Activated CD4-positive, alpha-beta T cell treated with anti-CD3 and anti-CD28 coated beads, Interleukin-2, amount 10 ng/mL, durations not matched to agents 7 days and 5 days (primary cell): ENCODE data around the gene AGAP5. TPM values are rescaled to one million over a fixed set of nuclear protein-coding genes. Genes with fewer than 3 reads are reported as not detected.
A peak's percentile ranks its signal among the peaks of the same experiment; 100 is the strongest.

Source experiments
- CTCF ChIA-PET: fragments of 350-600 bp; sonication (Branson Sonifier 250); formaldehyde crosslinking; loops from one replicate; lab custom pipeline; 2021; ENCODE audit warnings: antibody characterized with exemption; lab: Charles Lee
- POLR2A ChIA-PET: fragments of 350-600 bp; sonication (Branson Sonifier 250); formaldehyde crosslinking; loops from one replicate; lab custom pipeline; 2021; ENCODE audit warnings: antibody characterized with exemption; lab: Charles Lee
- DNase-seq: peaks from one replicate; pipeline ENCODE4 v3.0.0-alpha.2; 2020
- H3K27ac Mint-ChIP-seq: one replicate; pipeline ENCODE4 v1.8.0; 2021; ENCODE audit warnings: mild to moderate bottlenecking, moderate library complexity, mixed read lengths
- H3K27me3 Mint-ChIP-seq: one replicate; pipeline ENCODE4 v1.8.0; 2021; ENCODE audit warnings: mixed read lengths
- H3K36me3 Mint-ChIP-seq: one replicate; pipeline ENCODE4 v1.8.0; 2021; ENCODE audit warnings: low read depth, mixed read lengths
- H3K4me1 Mint-ChIP-seq: one replicate; pipeline ENCODE4 v1.8.0; 2021; ENCODE audit warnings: mixed read lengths
- H3K4me3 Mint-ChIP-seq: one replicate; pipeline ENCODE4 v1.8.0; 2021; ENCODE audit warnings: mild to moderate bottlenecking, moderate library complexity, mixed read lengths
- H3K9me3 Mint-ChIP-seq: one replicate; pipeline ENCODE4 v1.8.0; 2021; ENCODE audit warnings: mixed read lengths
- total RNA-seq, 2 experiments: library from RNA; stranded (reverse); gene quantifications; one replicate each; pipeline ENCODE4 v1.2.3, GENCODE V29; 2021

AGAP5 gene
- total RNA-seq, 2 experiments from 2014 or later, result 8.9 to 10.2 TPM

DNA sequence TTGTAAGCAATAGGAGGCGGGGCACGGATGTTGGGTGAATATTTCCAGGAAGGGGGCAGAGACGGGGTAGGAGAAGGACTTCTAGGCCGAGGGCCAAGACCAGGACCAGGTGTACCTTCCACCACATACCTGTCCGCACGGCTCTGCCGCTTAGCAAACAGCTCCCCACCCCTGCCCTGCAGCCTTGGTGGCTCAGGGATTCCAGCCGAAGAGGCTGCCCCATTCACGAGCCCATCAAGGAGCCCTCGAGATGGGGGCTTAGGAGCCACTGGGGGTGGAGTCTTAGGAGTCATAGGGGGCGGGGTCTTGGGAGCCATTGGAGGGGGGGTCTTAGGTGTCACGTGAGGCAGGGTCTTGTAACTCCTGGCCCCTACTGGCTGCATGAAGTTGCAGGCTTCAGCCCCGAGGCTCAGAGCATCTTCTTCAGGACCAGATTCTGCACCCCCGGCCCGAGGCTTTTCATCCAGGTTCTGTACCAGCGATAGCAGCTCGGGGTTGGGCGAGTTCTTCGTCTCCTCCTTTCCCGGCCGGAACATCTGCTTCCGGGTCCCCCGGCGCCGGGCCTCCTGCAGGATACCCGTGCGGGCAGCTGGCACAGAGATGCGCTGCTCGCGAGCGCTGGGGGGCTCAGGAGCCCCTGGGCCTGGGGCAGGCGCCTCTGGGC, 50.6 kb downstream of the AGAP5 start:
- no peaks in the 10 kb centered on the region for H3K36me3 Mint-ChIP-seq
- no peak overlapping the region for H3K27ac Mint-ChIP-seq
- H3K4me3 Mint-ChIP-seq, result peak overlapping the region; percentile 57
- ChIA-PET CTCF (interaction anchor here (0.6 to 1.5 kb wide), 3 partner anchors 11 to 988 kb away, joined by 3 read pairs; no protein-coding TSS in a partner anchor), POLR2A (interaction anchor here (0.6 kb wide), 1 partner anchor 1366 kb away, joined by 3 read pairs; no protein-coding TSS in a partner anchor)
- H3K27me3 Mint-ChIP-seq, result peaks cover 3% of the 10 kb centered on the region
- DNase-seq, result peak; percentile 21
- peaks cover 22% of the 10 kb centered on the region for H3K4me1 Mint-ChIP-seq
- H3K9me3 Mint-ChIP-seq, result no peaks in the 10 kb centered on the region

- CTCF ChIA-PET, result no interaction called here
- no peak overlapping the region for H3K4me3 Mint-ChIP-seq
- H3K27ac Mint-ChIP-seq, result no peak overlapping the region
- peaks cover 22% of the 10 kb centered on the region for H3K4me1 Mint-ChIP-seq
- no peak for DNase-seq
- H3K36me3 Mint-ChIP-seq, result no peaks in the 10 kb centered on the region
- POLR2A ChIA-PET, result no interaction called here
- no peaks in the 10 kb centered on the region for H3K9me3 Mint-ChIP-seq
- H3K27me3 Mint-ChIP-seq, result peaks cover 3% of the 10 kb centered on the region
These were observed 51.3 kb downstream of the AGAP5 start for GRCh38 chr10:73646598-73647041.

DNA sequence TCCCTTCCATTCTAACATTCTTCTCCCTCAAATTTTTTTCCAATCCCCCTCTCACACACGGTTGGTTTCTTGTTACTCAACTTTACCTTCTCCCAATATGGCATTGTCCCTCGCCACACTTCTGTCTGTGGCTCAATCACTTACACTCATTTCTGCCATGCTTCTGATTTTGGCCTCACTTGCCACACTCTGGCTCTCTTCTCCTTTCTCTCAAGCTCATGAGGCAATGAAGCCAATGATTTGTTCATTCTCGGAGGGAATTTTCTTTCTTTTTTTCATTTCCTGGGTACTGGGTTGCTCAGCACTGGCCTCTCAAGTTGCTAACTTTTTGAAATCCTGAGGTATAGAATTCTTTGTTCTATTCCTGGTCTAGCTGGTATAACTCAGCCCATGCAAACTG, 52.7 kb downstream of the AGAP5 start:
- Mint-ChIP-seq H3K9me3 (no peaks in the 10 kb centered on the region), H3K27me3 (peaks cover 3% of the 10 kb centered on the region), H3K36me3 (no peaks in the 10 kb centered on the region), H3K4me3 (no peak overlapping the region), H3K4me1 (peaks cover 22% of the 10 kb centered on the region), H3K27ac (no peak overlapping the region)
- POLR2A ChIA-PET, result interaction anchor here (0.6 kb wide), 1 partner anchor 49 kb away, joined by 3 read pairs; no protein-coding TSS in a partner anchor
- no peak for DNase-seq
- CTCF ChIA-PET, result interaction anchor here (1.0 to 3.4 kb wide), 7 partner anchors 10 to 206 kb away, joined by 3 to 28 read pairs (median 4); no protein-coding TSS in a partner anchor

GRCh38 chr10:73644767-73645166, 53.1 kb downstream of the AGAP5 start:
- H3K4me1 Mint-ChIP-seq, result peaks cover 22% of the 10 kb centered on the region
- no peak overlapping the region for H3K27ac Mint-ChIP-seq
- peaks cover 4% of the 10 kb centered on the region for H3K27me3 Mint-ChIP-seq
- ChIA-PET CTCF (interaction anchor here (0.9 to 3.4 kb wide), 10 partner anchors 9 to 206 kb away, joined by 3 to 28 read pairs (median 4); no protein-coding TSS in a partner anchor), POLR2A (interaction anchor here (0.6 kb wide), 1 partner anchor 48 kb away, joined by 3 read pairs; no protein-coding TSS in a partner anchor)
- no peaks in the 10 kb centered on the region for H3K36me3 Mint-ChIP-seq
- H3K9me3 Mint-ChIP-seq, result no peaks in the 10 kb centered on the region
- no peak overlapping the region for H3K4me3 Mint-ChIP-seq
- no peak for DNase-seq

DNA sequence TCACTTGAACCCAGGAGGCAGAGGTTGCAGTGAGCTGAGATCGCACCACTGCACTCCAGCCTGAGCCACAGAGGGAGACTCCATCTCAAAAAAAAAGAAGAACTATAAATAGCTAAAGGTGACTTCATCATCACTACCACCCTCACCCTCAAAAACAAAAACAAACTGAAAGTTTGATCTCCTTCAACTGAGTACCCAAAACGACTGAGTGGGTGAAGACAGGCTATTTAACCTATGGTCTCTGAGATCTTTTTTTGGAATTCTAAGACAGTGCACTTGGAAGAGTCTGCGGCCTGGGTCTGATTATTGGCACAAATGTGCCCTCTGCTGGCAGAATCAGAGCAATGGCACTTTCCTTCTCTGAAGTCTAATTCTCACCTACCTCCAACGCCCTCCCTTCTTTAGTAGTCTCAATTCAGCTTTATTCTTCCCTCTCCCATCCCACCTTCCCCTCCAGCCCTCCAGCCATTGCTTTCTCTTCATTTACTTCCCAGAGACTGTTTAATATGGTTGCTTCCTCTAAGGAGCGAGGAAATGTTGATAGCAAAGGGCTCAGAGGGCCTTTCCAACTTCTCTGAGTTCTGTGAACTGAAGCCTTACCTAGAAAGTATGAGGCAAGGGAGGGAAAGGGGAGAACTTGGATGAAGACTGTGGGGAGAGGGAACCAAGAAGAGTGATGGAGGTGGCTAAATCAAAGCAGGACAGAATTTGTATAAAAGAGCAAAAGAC, 53.7 kb downstream of the AGAP5 start:
- CTCF ChIA-PET, result interaction anchor here (0.5 to 3.4 kb wide), 18 partner anchors 9 to 381 kb away, joined by 3 to 28 read pairs (median 3); no protein-coding TSS in a partner anchor
- peaks cover 22% of the 10 kb centered on the region for H3K4me1 Mint-ChIP-seq
- no peaks in the 10 kb centered on the region for H3K9me3 Mint-ChIP-seq
- POLR2A ChIA-PET, result interaction anchor here (0.7 kb wide), 1 partner anchor 386 kb away, joined by 6 read pairs; no protein-coding TSS in a partner anchor
- peaks cover 5% of the 10 kb centered on the region for H3K27me3 Mint-ChIP-seq
- no peak overlapping the region for H3K27ac Mint-ChIP-seq
- no peak overlapping the region for H3K4me3 Mint-ChIP-seq
- H3K36me3 Mint-ChIP-seq, result no peaks in the 10 kb centered on the region
- DNase-seq, result peak; percentile 63

GRCh38 chr10:73643362-73643761, 54.5 kb downstream of the AGAP5 start:
- Mint-ChIP-seq H3K9me3 (no peaks in the 10 kb centered on the region), H3K27ac (no peak overlapping the region), H3K36me3 (no peaks in the 10 kb centered on the region), H3K27me3 (peaks cover 5% of the 10 kb centered on the region), H3K4me1 (peaks cover 20% of the 10 kb centered on the region), H3K4me3 (no peak overlapping the region)
- ChIA-PET POLR2A (no interaction called here), CTCF (interaction anchor here (0.5 to 3.4 kb wide), 16 partner anchors 10 to 380 kb away, joined by 3 to 28 read pairs (median 4); no protein-coding TSS in a partner anchor)
- DNase-seq, result no peak

GRCh38 chr10:73641328-73642060, 56.4 kb downstream of the AGAP5 start, which contains the start of gene MYOZ1:
Gene MYOZ1 (minus strand): TSS chr10:73641474. CDS start chr10:73640017, 1,457 bp downstream.
- no peak within 1 kb of the TSS for H3K27ac Mint-ChIP-seq
- no peaks in the 10 kb centered on the region for H3K9me3 Mint-ChIP-seq

GRCh38 chr10:73639286-73639685, 58.6 kb downstream of the AGAP5 start:
- H3K9me3 Mint-ChIP-seq, result no peaks in the 10 kb centered on the region
- DNase-seq, result no peak
- ChIA-PET POLR2A (no interaction called here), CTCF (interaction anchor here (1.3 to 3.1 kb wide), 2 partner anchors 8 to 110 kb away, joined by 3 to 16 read pairs; no protein-coding TSS in a partner anchor)
- H3K27ac Mint-ChIP-seq, result no peak overlapping the region
- peaks cover 10% of the 10 kb centered on the region for H3K4me1 Mint-ChIP-seq
- H3K36me3 Mint-ChIP-seq, result no peaks in the 10 kb centered on the region
- peaks cover 2% of the 10 kb centered on the region for H3K27me3 Mint-ChIP-seq
- H3K4me3 Mint-ChIP-seq, result no peak overlapping the region

More at GRCh38 chr10:73641328-73642060, 56.4 kb downstream of the AGAP5 start, which contains the start of gene MYOZ1:
- peaks cover 18% of the 10 kb centered on the region for H3K4me1 Mint-ChIP-seq
- ChIA-PET POLR2A (no interaction called here), CTCF (interaction anchor here (0.6 to 3.1 kb wide), 3 partner anchors 28 to 185 kb away, joined by 3 to 16 read pairs (median 3); no protein-coding TSS in a partner anchor)
- H3K27me3 Mint-ChIP-seq, result peaks cover 5% of the 10 kb centered on the region
- no peak within 1 kb of the TSS for H3K4me3 Mint-ChIP-seq
- H3K36me3 Mint-ChIP-seq, result no peaks in the 10 kb centered on the region
- no peak for DNase-seq

DNA sequence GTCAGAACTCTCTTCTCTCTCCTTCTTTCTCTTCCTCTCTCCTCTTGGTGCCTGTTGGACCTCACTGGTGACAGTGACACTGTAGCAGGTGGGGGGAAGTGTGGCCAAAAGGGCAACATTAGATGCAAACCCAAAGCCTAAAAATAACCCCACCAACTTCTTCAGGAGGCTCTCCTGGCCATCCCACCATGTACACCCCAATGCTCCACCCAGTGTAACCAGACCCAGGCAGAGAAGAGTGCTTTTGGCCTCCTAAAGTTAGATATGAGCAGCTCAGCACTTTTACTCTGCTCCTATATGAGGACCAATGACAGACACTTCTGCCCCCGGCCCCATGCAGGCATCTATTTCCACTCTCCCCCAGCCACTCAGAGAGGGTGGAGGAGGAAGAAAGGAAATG, 62.1 kb downstream of the AGAP5 start:
- no peak overlapping the region for H3K4me3 Mint-ChIP-seq

DNA sequence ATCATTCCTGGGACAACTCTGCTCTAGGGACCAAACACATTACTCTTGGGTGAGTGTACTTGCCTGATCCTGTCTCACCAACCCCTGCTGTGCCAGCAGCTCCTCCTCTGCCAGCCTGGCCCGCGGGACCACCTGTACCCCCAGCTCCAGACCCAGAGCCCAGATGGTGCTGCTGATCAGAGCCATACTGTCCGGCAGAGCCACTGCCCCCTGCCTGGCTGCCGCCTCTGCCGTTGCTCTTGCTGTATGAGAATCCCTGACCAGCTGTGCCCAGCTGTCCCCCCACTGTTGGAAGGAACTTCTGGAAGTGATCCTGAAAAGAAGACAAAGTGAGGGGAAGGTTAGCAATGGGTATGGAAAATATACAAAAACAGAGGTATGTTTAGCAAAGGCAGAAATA, 63.5 kb downstream of the AGAP5 start:
- no peaks in the 10 kb centered on the region for H3K4me1 Mint-ChIP-seq
- H3K36me3 Mint-ChIP-seq, result no peaks in the 10 kb centered on the region

More for the DNA sequence above, 62.1 kb downstream of the AGAP5 start:
- H3K4me1 Mint-ChIP-seq, result no peaks in the 10 kb centered on the region
- H3K36me3 Mint-ChIP-seq, result no peaks in the 10 kb centered on the region
- no peaks in the 10 kb centered on the region for H3K9me3 Mint-ChIP-seq
- ChIA-PET CTCF (interaction anchor here (0.7 to 1.2 kb wide), 3 partner anchors 9 to 169 kb away, joined by 3 to 5 read pairs (median 4); no protein-coding TSS in a partner anchor), POLR2A (no interaction called here)
- H3K27me3 Mint-ChIP-seq, result peaks cover 2% of the 10 kb centered on the region
- DNase-seq, result no peak
- no peak overlapping the region for H3K27ac Mint-ChIP-seq

GRCh38 chr10:73629165-73629564, 68.7 kb downstream of the AGAP5 start:
- H3K4me3 Mint-ChIP-seq, result no peak overlapping the region
- ChIA-PET CTCF (no interaction called here), POLR2A (no interaction called here)
- H3K4me1 Mint-ChIP-seq, result peaks cover 20% of the 10 kb centered on the region
- H3K36me3 Mint-ChIP-seq, result peaks cover 3% of the 10 kb centered on the region
- no peaks in the 10 kb centered on the region for H3K9me3 Mint-ChIP-seq
- DNase-seq, result no peak
- H3K27ac Mint-ChIP-seq, result no peak overlapping the region
- H3K27me3 Mint-ChIP-seq, result no peaks in the 10 kb centered on the region

More for the DNA sequence above, 63.5 kb downstream of the AGAP5 start:
- POLR2A ChIA-PET, result no interaction called here
- no peak overlapping the region for H3K4me3 Mint-ChIP-seq
- DNase-seq, result no peak
- no peaks in the 10 kb centered on the region for H3K9me3 Mint-ChIP-seq
- no peak overlapping the region for H3K27ac Mint-ChIP-seq
- CTCF ChIA-PET, result no interaction called here
- H3K27me3 Mint-ChIP-seq, result no peaks in the 10 kb centered on the region

GRCh38 chr10:73628405-73628804, 69.5 kb downstream of the AGAP5 start:
- POLR2A ChIA-PET, result no interaction called here

More at GRCh38 chr10:73628405-73628804, 69.5 kb downstream of the AGAP5 start:
- H3K27ac Mint-ChIP-seq, result no peak overlapping the region
- no peak for DNase-seq
- no peaks in the 10 kb centered on the region for H3K9me3 Mint-ChIP-seq
- CTCF ChIA-PET, result interaction anchor here (0.6 kb wide), 1 partner anchor 90 kb away, joined by 4 read pairs; no protein-coding TSS in a partner anchor
- H3K4me3 Mint-ChIP-seq, result no peak overlapping the region
- H3K36me3 Mint-ChIP-seq, result peaks cover 3% of the 10 kb centered on the region
- peaks cover 20% of the 10 kb centered on the region for H3K4me1 Mint-ChIP-seq
- H3K27me3 Mint-ChIP-seq, result no peaks in the 10 kb centered on the region
